NCI-H748 treated with DMSO at 0.1 percent for 48 hours (cell line): Measurements from ENCODE around the gene BTBD2.

Source experiments
- DNase-seq: peaks from one replicate; lab custom pipeline; 2025; lab: John Stamatoyannopoulos, UW

Gene BTBD2

DNA sequence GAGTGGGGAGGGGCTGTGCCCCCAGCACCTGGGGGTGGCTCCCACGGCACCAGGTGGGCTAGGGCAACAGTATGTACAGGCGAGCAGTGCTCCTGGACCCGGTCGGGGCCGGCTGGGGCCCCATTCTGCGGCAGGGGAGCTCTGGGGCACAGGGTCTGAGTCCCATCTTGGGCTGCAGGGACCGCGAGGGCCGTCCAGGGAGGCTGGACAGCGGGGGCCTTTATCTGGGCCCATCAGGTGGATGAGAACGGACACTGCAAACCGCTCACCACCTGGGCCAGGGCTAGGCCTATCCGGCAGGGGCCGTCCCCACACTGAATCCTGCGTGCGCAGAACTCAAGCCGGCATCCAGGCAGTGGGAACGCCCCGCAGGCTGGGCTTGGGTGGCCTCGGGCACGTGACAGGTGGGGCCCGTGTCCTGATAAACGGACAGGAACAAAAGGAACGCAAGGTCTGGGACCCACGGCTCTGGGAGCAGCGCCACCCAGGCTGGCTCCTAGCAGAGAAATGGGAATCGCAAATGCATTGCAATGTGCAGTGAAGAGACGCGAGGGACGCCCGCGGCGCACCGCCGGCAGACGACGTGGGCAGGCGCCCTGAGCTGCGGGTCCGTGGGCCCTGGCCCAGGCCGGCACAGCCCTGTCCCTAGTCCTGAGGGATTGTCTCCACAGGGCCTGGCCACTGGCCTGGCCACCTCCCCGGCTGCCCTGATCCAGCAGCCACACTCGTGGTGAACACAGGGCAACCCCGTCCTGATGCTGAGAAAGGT lies 29.7 kb downstream of the BTBD2 start:
- DNase-seq, result no peak

DNA sequence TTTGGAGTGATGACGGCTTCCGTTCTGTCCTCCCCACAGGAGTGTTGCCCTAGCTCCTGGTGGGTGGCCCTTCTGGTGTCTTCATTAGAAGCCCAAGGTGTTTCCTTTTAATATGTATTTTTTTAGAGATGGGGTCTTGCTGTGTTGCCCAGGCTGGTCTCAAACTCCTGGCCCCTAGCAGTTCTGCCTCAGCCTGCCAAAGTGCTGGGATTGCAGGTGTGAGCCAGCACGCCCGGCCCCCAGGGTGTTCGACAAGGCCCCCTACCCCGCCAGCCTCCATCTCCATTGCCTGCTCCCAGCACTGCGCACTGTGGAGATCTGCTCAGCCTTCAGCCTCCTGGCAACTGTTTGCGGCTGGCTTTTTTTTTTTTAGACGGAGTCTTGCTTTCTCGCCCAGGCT lies 31.2 kb downstream of the BTBD2 start:
- no peak for DNase-seq

DNA sequence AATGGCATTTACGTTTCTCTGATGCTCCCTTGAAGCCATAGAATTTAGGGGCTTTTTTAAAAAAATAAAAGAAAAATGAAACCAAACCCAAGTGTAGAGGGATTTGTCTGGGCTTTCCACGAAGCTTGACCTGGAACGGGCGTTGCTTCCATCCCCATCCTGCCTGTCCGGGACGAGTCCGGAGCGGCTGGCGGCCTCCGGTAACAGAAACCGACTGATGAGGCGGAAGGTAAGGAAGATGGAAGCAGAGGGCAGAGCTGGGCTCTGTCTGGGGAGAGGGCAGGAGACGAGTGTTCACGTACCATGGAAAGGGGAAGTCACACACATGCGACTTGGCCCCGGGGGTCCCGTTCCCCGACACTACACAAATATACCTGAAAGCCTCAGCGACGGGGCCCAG lies 34.3 kb downstream of the BTBD2 start:
- no peak for DNase-seq

DNA sequence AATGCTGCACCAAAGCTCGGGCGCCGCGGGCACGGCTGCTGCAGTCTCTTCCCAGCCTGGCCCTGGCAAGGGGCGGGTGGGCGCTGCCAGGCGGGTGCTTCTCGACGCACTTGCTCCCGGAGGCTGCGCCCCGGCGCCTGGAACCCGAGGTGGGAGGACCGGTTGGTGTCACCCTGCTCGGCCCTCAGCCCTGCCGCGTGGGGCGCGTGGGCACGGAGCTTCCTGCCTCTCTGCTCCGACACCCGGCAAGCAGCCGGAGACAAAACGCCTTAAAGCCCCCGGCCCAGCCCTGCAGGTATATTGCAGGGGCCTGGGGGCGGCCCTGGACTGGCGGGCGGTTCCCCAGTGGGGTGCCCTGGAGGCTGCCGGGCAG lies 34.7 kb downstream of the BTBD2 start:
- no peak for DNase-seq

DNA sequence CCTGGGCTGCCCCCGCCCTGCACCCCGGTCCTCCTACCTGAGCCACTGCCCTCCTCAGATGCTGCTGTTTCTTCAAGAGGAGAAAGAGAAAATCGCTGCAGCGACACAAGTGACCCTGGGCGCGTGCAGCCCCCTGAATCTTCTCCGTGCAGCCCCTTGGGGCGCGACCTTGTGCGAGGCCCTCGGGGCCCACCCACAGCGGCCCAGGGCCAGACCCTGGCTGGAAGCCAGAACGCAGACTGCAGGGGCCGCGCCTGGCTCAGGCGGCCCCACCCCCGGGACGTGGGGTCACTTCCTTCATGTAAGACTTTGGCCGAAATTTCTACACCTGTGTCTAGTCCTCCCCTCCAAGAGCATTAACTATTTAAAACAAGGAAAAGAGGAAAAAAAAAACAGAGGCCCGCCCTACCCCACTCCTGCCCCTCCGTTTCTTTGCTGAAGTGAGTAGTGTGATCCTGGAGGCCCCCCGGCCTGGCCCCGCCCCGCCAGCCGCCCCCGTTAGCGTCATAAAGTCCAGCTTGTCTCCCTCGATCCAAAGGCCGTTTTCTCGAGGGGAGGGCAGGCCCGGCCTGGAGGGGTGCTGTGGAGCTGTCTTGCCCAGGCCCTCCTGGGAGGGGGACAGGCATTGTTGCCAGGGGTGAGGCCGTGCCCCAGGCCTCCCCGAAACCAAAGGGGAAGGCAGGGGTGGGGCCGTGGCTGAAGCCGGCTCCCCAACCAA lies 35.3 kb downstream of the BTBD2 start:
- DNase-seq, result no peak

DNA sequence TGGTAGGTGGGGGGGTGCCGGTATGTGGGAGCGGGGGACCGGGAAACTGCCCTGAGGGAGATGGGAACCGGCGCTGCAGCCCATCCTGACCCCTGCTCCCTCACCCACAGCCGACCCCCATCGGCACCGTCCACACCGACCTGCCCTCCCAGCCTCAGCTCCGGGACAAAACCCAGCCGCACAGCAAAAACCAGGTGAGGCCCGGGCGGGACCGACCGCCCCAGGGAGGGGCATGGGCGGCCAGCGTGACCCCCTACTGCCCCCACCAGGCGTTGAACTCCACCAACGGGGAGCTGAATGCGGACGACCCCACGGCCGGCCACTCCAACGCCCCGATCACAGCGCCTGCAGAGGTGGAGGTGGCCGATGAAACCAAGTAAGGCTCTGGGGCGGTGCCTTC lies 35.9 kb downstream of the BTBD2 start:
- DNase-seq, result no peak

DNA sequence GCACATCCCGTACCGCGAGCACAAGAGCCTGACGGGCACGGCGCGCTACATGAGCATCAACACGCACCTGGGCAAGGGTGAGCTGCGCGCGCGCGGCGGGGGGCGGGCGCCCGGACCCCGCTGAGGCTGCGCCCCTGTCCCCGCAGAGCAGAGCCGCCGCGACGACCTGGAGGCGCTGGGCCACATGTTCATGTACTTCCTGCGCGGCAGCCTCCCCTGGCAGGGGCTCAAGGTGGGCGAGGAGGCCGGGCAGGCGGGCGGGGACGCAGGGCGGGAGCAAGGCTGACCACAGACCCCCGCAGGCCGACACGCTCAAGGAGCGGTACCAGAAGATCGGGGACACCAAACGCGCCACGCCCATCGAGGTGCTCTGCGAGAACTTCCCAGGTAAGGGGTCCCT lies 36.5 kb downstream of the BTBD2 start:
- no peak for DNase-seq

DNA sequence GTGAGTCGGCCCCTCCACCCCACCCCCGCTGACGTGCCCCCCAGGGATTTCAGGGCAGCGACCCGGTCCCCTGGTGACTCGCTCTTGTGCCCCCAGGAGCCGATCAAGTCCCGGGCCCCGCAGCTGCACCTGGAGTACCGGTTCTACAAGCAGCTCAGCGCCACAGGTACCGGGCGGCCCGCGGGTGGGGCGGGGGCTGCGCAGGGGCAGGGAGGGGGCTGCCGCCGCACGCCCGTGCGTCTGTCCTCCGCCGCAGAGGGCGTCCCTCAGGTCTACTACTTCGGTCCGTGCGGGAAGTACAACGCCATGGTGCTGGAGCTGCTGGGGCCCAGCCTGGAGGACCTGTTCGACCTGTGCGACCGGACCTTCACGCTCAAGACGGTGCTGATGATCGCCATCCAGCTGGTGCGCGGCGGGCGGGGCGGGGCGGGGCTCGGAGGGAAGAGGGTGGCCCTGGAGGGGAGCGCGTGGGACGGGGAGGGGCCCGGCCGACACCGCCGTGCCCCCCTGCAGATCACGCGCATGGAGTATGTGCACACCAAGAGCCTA lies 37.1 kb downstream of the BTBD2 start:
- no peak for DNase-seq

DNA sequence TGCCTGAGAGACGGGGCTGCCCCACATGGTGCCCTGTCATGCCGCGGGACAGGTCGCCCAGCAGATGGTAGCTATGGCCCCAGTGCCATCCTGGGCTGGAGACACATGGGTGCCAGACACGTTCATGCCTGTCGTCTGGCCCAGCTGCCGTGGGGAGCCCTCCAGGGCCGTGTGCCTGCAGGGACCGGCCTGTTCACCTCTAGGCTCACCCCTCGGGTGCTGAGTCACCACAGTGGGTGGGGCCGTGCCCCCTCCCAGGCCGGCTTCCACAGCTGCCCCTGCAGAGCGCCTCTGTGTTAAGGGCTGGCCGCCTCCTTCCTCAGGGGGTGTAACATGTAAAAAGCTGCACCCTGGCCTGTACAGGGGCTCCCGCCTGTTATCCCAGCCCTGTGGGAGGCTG lies 38.4 kb downstream of the BTBD2 start:
- no peak for DNase-seq

DNA sequence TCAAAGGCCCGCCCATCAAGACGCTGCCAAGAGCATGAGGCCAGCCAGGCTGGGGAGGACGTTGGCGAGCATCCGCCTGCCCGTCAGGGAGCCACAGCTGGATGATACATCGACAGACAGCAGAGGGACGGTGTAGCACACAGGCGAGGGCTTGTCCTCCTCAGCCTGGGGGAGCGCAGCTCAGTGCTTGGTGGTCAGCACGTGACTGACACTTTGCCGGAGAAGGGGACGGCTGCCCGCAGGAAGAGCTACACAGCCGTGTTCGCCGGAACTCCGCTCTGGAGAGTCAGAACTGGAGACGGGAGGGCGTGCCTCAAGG lies 40.4 kb downstream of the BTBD2 start:
- DNase-seq, result no peak

DNA sequence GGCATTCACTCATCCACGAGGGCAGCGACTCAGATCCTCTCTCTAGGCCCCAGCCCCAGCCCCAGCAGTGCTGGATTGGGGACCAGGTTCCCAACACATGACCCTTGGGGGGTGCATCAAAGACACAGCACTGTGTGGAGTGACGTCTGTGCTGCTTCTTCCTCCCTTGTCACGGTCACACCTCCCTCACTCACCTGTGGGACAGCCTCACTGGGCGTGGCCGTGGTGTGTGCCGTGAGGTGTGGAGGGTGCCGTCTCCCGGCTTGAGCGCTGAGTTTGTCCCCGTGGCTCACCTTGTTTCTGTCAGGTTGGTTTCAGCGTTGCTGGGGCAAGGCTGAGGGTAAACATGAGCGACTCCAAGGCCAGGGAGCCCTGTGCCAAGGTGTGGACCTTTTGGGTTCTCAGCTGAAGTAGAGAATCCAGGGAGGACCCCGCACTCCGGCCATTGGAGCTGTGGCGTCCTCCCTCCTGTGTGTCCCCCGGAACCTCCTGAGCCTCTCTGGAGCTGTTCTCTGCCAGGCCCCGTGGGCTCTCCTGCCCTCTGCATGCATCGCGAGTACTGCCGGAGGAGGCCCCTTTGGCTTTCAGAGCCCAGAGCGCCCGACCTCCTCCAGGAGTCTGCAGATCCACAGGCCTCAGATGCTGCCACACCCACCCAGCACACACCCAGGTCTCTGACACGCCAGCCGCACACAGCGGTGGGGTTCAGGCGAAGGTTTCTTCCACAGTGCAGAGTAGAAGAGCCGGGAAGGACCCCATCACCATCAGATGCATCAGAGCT lies 40.9 kb downstream of the BTBD2 start:
- no peak for DNase-seq

DNA sequence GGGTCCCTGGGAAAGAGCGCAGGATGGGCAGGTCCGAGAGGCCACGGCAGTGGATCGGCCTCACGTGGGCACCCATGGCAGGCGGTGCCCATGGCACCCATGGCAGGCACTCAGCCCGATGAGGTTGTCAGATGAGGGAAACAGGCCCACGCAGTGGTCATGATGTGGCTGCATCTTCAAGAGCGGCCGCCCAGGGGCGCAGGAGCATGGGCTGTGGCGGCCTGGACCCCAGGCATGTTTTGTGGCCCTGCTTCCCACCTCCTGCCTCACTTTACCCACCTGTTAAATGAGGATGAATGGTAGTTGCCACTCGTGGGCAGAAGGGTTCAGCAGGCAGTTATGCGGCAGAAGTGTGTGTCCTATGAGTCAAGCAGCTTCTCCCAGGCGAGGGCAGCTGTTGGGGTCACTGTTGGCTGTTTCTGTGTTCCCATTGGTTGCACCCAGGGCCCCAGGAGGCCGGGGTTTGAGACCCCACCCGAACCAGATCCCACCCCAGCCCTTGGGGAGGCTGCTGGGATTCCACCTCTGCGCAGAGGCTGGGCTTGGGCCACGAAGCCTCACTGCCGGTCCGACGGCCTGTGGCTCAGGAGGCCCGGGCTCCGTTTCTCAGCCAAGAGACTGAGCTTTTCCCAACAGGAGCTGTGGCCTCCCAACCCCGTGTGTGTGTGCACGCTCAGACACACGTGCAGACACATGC lies 44.6 kb downstream of the BTBD2 start:
- no peak for DNase-seq

DNA sequence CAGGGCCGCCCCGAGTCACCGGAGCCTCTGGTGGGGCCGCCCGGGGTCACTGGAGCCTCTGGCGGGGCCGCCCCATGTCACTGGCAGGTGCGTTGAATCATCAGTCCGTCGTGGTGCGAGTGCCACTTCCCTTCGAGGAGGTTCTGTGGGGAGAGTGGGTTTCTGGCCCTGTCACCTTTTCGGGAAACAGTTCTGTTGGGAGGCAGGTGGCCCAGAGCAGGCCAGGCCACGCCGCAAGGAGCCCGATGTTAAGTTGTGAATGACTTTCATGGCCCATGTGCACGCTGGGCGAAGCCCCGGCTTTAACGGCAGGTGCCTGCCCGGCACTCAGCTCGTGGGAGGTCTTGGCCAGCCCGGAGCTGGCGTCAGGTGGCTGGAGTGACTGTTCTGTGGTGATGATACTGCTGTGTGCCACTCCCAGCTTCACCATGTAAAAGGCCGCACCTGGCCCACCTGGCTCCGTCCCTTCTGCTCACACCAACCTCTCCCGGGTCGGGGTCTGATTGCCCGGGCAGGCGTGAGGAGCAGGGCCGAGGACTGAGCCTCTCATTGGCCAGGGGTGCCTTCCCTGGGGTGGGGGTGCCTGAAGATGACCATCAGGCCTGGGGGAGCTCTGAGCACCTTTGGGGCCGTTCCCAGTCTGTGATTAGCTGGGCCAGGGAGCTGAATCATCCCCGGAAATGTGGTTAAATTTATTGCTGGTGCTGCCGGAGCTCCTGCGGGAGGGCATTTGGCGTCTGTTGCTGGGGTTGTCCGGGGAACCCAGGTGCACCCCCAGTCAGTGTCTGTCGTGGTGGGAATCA lies 45.3 kb downstream of the BTBD2 start:
- no peak for DNase-seq

DNA sequence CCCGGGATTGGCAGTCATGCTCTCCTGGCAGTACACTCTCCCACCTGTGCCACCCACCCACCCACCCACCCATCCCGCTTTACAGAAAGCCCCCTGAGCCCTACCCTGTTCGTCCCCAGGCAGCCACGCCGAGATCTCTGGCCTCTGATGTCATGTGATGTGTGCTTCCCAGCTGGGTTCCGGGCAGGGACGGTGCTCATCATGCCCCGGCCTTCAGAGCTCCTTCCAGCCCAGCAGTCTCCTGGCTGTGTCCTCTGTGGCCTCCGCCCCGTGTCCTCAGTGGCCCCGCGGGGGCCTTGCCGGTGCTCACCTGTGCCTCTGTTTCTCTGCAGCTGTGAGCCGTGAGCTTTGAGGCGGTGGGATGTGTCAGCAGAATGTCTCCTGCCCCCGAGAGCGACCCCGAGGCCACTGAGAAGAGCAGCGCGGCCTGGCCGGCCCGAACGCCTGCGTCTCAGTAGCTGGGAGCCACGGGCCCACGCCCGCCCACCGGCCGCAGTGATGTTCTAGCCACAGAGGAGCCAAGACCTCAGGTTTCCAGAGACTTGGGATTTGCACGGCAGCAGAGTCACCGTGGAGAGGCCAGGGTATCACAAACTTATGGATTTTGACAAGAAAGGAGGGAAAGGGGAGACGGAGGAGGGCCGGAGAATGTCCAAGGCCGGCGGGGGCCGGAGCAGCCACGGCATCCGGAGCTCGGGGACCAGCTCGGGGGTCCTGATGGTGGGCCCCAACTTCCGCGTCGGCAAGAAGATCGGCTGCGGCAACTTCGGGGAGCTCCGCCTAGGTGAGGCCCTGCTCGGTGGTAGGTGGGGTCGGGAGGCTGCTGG lies 46.1 kb downstream of the BTBD2 start:
- no peak for DNase-seq

DNA sequence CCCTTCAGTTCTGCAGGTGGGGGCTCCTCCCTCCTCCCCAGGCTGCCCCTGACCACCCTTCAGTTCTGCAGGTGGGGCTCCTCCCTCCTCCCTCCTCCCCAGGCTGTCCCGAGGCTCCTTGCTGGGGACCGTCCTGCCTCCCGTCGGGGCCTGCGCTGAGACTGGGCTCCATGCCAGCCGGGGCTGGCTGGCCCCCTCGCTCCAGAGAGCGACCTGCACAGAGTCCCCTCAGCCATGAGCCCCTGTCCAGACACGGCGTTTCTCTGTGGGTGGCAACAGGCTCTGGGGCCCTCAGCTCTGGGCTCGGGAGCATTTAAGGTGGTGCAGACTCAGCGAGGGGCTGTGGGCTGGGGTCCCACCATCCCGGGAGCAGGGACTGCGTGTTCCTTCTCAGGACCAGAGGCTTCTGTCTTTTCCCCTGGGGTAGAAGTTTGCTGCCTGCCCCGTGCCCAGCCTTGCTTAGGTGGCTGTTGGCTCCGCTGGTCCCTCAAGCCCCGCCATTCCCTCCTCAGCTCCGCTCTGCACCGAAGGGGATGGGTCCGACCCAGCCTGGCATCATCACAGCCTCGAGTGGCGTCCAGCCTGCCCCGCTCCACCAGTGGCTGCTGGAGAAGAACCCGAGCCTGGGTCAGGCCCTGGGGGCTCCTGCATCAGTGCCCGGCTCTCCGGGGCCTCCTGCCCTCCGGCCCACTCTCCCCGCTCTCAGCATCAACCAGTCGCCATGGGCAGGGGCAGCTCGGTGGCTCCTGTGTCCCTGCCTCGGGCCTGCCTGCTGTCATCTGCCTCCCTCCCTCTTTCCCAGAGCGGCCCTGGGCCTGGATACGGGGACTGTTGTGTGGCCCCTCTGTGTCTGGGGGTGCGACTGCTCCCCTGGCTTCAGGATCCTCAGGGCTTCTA lies 47.0 kb downstream of the BTBD2 start:
- no peak for DNase-seq

DNA sequence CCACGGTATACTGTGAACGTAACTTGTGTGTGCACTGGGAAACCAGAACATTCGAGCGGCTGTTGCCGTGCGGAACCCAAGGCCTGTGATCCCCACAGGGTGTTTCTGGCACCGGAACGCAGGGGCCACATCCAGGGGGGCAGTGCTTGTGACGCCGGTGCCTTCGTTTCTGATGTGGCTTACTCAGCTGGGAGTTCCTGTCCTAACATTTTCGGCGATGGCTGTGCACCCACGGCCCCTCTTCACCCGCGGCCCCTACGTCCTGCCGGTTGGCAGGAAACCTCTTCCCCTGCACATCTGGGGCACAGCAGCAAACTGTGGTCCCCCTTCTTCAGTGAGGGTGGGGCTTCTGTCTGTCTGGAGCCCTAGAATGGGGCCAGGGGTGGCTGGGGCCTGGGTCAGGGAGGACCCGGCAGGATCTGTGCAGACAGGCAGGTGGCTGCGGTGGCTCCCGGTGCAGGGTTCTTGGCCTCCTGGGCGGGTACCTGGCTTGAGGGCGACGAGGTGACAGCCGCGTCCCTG lies 48.4 kb downstream of the BTBD2 start:
- DNase-seq, result no peak

DNA sequence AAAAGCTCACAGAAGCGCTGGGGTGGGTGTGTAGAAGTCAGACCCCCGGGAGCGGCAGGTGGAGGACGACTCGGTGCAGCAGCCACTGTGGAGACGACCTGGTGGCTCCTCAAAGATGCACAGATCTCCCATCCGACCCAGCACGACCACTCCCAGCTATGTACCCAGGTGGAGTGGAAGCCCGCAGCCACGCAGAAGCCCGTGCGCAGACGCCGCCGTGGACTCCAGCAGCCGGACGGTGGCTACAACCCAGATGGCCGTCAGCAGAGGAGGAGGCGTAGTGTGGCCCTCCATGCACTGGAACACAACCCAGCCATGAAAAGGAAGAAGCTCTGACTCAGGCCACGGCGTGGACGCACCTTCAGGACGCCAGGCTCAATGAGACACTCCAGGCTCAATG lies 52.8 kb downstream of the BTBD2 start:
- no peak for DNase-seq

DNA sequence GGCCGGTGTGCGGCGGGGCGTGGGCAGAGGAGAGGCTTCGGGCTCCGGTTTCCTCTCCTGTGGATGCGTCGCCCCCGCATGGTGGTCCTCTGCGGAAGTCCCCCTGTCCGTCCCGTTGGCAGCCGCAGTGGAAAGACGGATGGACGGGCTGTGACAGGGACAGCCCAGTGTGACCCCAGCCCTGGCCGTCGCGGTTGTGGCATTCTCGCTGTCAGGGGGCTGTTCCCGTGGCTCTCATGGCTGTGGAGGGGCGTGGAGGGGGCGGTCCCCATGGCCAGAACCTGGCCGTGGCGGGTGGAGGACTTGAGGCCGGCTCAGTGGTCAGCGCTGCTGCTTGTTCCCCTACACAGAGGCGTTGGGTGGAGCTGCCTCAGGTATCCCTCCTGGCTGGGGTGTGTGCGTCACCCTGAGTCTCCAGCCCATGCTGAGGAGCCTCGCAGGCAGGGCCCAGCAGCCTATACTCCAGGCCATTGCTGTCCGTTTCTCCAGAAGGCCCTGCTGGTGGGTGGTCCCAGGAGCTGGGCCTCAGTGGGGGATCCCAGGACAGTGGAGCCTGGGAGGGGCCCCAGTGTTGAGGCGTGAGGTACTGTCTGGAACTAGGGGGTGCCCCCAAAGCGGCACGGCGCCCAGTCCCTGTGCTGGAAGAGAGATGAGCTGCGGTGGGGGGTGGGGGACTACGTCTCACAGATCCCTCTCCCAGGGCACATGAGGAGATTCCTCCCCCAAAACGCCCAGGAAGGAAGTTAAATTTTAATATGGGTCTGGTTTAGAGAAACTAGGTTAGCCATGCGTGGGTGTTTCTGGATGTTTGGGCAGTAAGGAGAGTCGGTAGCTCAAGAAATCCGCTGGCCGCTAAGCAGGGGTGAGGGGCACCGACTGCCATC lies 54.3 kb downstream of the BTBD2 start:
- DNase-seq, result no peak
